Right lobe of liver (tissue), 6 donors: ENCODE measurements around the gene FAM124A. TPM values are rescaled to one million over a fixed set of nuclear protein-coding genes. Genes with fewer than 3 reads are reported as not detected.

Experiments
- ATAC-seq, 4 donors: fragments of 200-7000 bp; cut with Tn5 transposase; one replicate each; pipeline ENCODE4 v1.9.1; 2020; ENCODE audit warnings: mild to moderate bottlenecking in 4 of 4, moderate library complexity in 4 of 4
- DNase-seq, 3 donors: peaks; one replicate each; pipeline ENCODE4 v3.0.0-alpha.2; 2020
- H3K27ac ChIP-seq, 3 donors: fragments of 200-600 bp; one replicate each; pipeline ENCODE4 v1.8.0; 2022
- H3K27me3 ChIP-seq, 2 donors: fragments of 200-600 bp; one replicate each; pipeline ENCODE4 v1.8.0; 2022
- H3K36me3 ChIP-seq, 4 donors: fragments of 200-600 bp; sonication (generic) in 1 of 4; one replicate each; pipeline versions ENCODE4 v1.5.1 to v1.8.0; 2017 to 2022; ENCODE audit warnings: control low read depth in 1 of 4
- H3K4me1 ChIP-seq, 4 donors: fragments of 200-600 bp; sonication (generic) in 1 of 4; one replicate each; pipeline versions ENCODE4 v1.5.1 to v1.8.0; 2017 to 2022; ENCODE audit warnings: control low read depth in 1 of 4
- H3K4me3 ChIP-seq, 3 donors: fragments of 200-600 bp; one replicate each; pipeline ENCODE4 v1.8.0; 2022
- H3K9me3 ChIP-seq, 4 donors: fragments of 200-600 bp; sonication (generic) in 1 of 4; one replicate each; pipeline versions ENCODE4 v1.5.1 to v1.8.0; 2017 to 2022; ENCODE audit warnings: control low read depth in 1 of 4
- CTCF ChIP-seq, 4 donors: fragments of 200-600 bp in 3 of 4; fragments of 450-650 bp in 1 of 4; IDR thresholded peaks; one replicate each; pipeline versions ENCODE4 v1.5.1 to v1.8.0; 2016 to 2022; ENCODE audit warnings: antibody characterized with exemption in 4 of 4, mild to moderate bottlenecking in 2 of 4
- POLR2A ChIP-seq: fragments of 450-650 bp; IDR thresholded peaks from one replicate; pipeline ENCODE4 v1.6.1; 2017; ENCODE audit warnings: antibody characterized with exemption, mild to moderate bottlenecking
- WGBS: methylation state at CpG from one replicate; pipeline ENCODE4 v1.1.6; 2018; ENCODE audit warnings: low coverage, low lambda C conversion rate; ENCODE audit not compliant: insufficient coverage; ENCODE audit errors: missing lambda C conversion rate; 5-methylcytosine and 5-hydroxymethylcytosine counted together
- intact Hi-C, 2 donors: fragments of 100-400 bp; cut with DNase I; formaldehyde crosslinking; loops; one replicate each; pipeline versions ENCODE4 v1.11.2 to v1.14.1; 2022
- total RNA-seq, 6 experiments: library from RNA; depleted of rRNA in 2 of 6; stranded (reverse); fragments of >200 nt in 2 of 6; fragmentation: NEBNext Ultra II Directional in 3 of 6; extraction: Animal tissue kit (Norgen Biotek cat#: 25700) in 3 of 6; gene quantifications; one replicate each; pipeline versions ENCODE4 v1.1.0 to v1.2.4, GENCODE V29; 2016 to 2023
- donor health status: DM: no; HTN: yes; CAD: no.
- donor health status: DM: no; HTN: no; CAD: no.
- donor health status: DM: no; HTN: no; CAD: no.
- donor health status: DM: no; HTN: yes; CAD: no.
- donor health status: DM: no; HTN: yes; CAD: no.

The FAM124A gene
- total RNA-seq, 6 experiments from 2014 or later: 0.22 to 1.0 (median 0.51) TPM

- Histone ChIP-seq H3K36me3 (no peaks in the 10 kb centered on the region), H3K9me3 (no peaks in the 10 kb centered on the region), H3K4me1 (no peaks in the 10 kb centered on the region), H3K27ac (no peak overlapping the region), H3K4me3 (no peak overlapping the region), H3K27me3 (no peaks in the 10 kb centered on the region)
- DNase-seq: no peak
- WGBS: 50% methylated on average over 1 of the region's 1 CpG
- ATAC-seq: no peak
- no peak for TF ChIP-seq POLR2A
- no peak for TF ChIP-seq CTCF (IDR thresholded peaks at IDR 0.05)
- intact Hi-C loops: no loop called here
Measured at GRCh38 chr13:51313619-51314018, 91.4 kb downstream of the FAM124A start.

GRCh38 chr13:51317262-51317661 is 95.1 kb downstream of the FAM124A start:
- intact Hi-C loops: no loop called here
- no peak overlapping the region for H3K4me3 ChIP-seq

GRCh38 chr13:51318015-51318414 is 95.8 kb downstream of the FAM124A start:
- no peaks in the 10 kb centered on the region for H3K27me3 ChIP-seq
- intact Hi-C loops: no loop called here
- no peak overlapping the region for H3K27ac ChIP-seq
- no peaks in the 10 kb centered on the region for H3K4me1 ChIP-seq
- ATAC-seq (no peak), DNase-seq (no peak)
- 54% methylated on average over 2 of the region's 2 CpGs for WGBS
- TF ChIP-seq POLR2A: no peak
- no peak for TF ChIP-seq CTCF (IDR thresholded peaks at IDR 0.05)
- H3K9me3 ChIP-seq: no peaks in the 10 kb centered on the region
- H3K4me3 ChIP-seq: no peak overlapping the region
- no peaks in the 10 kb centered on the region for H3K36me3 ChIP-seq

More at GRCh38 chr13:51317262-51317661, 95.1 kb downstream of the FAM124A start:
- Histone ChIP-seq H3K4me1 (no peaks in the 10 kb centered on the region), H3K9me3 (no peaks in the 10 kb centered on the region), H3K27ac (no peak overlapping the region), H3K27me3 (no peaks in the 10 kb centered on the region), H3K36me3 (no peaks in the 10 kb centered on the region)
- DNase-seq (no peak), ATAC-seq (no peak)
- TF ChIP-seq CTCF (IDR thresholded peaks at IDR 0.05): no peak
- no peak for TF ChIP-seq POLR2A
- 50% methylated on average over 1 of the region's 1 CpG for WGBS

- Histone ChIP-seq H3K36me3 (no peaks in the 10 kb centered on the region), H3K4me3 (no peak overlapping the region), H3K27me3 (no peaks in the 10 kb centered on the region), H3K27ac (no peak overlapping the region), H3K4me1 (no peaks in the 10 kb centered on the region), H3K9me3 (no peaks in the 10 kb centered on the region)
- intact Hi-C loops: no loop called here
- ATAC-seq (no peak), DNase-seq (no peak)
- TF ChIP-seq CTCF (IDR thresholded peaks at IDR 0.05): no peak
- TF ChIP-seq POLR2A: no peak
- WGBS: 89% methylated on average over 3 of the region's 3 CpGs
Measured at GRCh38 chr13:51318876-51319275, 96.7 kb downstream of the FAM124A start.

- H3K27me3 ChIP-seq: no peaks in the 10 kb centered on the region
- intact Hi-C loops: no loop called here
- H3K4me3 ChIP-seq: no peak overlapping the region
- DNase-seq (no peak), ATAC-seq (no peak)
- H3K36me3 ChIP-seq: no peaks in the 10 kb centered on the region
- no peaks in the 10 kb centered on the region for H3K9me3 ChIP-seq
- TF ChIP-seq POLR2A (no peak), CTCF (IDR thresholded peaks at IDR 0.05) (no peak)
- no peak overlapping the region for H3K27ac ChIP-seq
- WGBS: 51% methylated on average over 2 of the region's 2 CpGs
- peaks cover 0 to 4% (median 0%) of the 10 kb centered on the region in 4 donors for H3K4me1 ChIP-seq
Measured at GRCh38 chr13:51321836-51322235, 99.6 kb downstream of the FAM124A start.
